Activated T-helper 1 cell treated with anti-CD3 and anti-CD28 coated beads, Interleukin-12 subunit alpha, Interleukin-12 subunit beta, Interleukin-2, Interleukin-4 antibody, amounts not matched to agents 30 ng/mL and 10 ng/mL and 1 ng/mL, durations not matched to agents 14 hours and 24 hours and 36 hours (primary cell): Measurements from ENCODE around the gene BMAL1. TPM values are rescaled to one million over a fixed set of nuclear protein-coding genes. Genes with fewer than 3 reads are reported as not detected.

Source experiments
- DNase-seq: peaks from one replicate; pipeline ENCODE4 v3.0.0; 2021; ENCODE audit warnings: low spot score
- H3K27ac Mint-ChIP-seq: one replicate; pipeline ENCODE4 v1.8.0; 2021; ENCODE audit warnings: mild to moderate bottlenecking, mixed read lengths
- H3K27me3 Mint-ChIP-seq: one replicate; pipeline ENCODE4 v1.8.0; 2022; ENCODE audit warnings: mild to moderate bottlenecking, moderate library complexity, mixed read lengths; ENCODE audit not compliant: insufficient read depth
- H3K36me3 Mint-ChIP-seq: one replicate; pipeline ENCODE4 v1.8.0; 2021; ENCODE audit warnings: low read depth, mixed read lengths
- H3K4me1 Mint-ChIP-seq: one replicate; pipeline ENCODE4 v1.8.0; 2021; ENCODE audit warnings: low read depth, mixed read lengths
- H3K4me3 Mint-ChIP-seq: one replicate; pipeline ENCODE4 v1.8.0; 2021; ENCODE audit warnings: mild to moderate bottlenecking, moderate library complexity, mixed read lengths
- H3K9me3 Mint-ChIP-seq: one replicate; pipeline ENCODE4 v1.8.0; 2021; ENCODE audit warnings: mixed read lengths
- intact Hi-C: fragments of 100-400 bp; cut with micrococcal nuclease; formaldehyde crosslinking; loops from one replicate; pipeline ENCODE4 v1.15.1; 2024
- total RNA-seq: library from RNA; stranded (reverse); gene quantifications from 2 replicates; pipeline ENCODE4 v1.2.3, GENCODE V29; 2022

Gene BMAL1
- total RNA-seq, 1 donor from 2014 or later = 33.6 TPM

DNA sequence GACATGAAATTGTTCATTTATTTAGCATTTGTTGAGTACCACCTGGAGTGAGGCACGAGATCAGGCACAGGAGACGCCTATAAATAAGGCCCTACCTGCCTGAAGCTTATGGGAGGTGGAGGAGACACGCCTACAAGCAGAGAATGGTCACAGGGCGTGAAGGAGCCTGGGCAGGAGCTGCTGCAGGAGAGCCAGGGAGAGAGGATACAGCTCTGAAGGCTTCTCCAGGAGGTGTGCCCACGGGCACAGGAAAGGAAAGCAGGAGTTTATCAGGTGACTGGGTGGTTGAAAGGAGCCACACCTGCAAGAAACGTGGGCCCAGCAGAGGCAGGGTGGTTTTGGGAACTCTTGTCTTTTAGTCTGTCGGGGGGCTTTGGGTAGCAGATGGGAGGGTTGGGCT, 70.3 kb downstream of the BMAL1 start:
- Mint-ChIP-seq H3K9me3 (no peaks in the 10 kb centered on the region), H3K4me1 (peaks cover 18% of the 10 kb centered on the region), H3K27ac (peak overlapping the region; percentile 53), H3K27me3 (no peaks in the 10 kb centered on the region), H3K36me3 (peaks cover 20% of the 10 kb centered on the region), H3K4me3 (no peak overlapping the region)
- no peak for DNase-seq
- intact Hi-C loops = no loop called here

DNA sequence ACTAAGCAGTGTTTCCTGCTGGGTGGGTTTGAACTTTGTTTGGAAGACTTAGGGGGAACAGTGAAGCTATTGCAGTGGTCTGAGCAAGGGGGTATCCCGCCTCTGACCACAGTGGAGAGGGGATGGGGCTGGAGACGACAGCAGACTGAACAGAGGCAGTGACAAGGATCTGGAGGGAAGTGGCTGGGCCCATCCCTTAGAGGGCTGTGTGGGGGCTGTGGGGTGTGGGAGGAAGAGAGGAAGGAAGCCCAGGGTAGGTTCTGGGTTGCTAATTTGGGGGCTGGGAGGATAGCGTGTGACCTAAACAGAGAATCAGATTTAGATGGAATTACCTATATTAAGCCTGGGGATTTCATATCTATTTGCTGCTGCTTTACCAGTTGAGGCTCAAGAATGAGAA, 70.7 kb downstream of the BMAL1 start:
- H3K27me3 Mint-ChIP-seq = no peaks in the 10 kb centered on the region
- intact Hi-C loops = no loop called here
- no peaks in the 10 kb centered on the region for H3K9me3 Mint-ChIP-seq
- H3K4me3 Mint-ChIP-seq = no peak overlapping the region
- DNase-seq = no peak
- peaks cover 20% of the 10 kb centered on the region for H3K36me3 Mint-ChIP-seq
- H3K27ac Mint-ChIP-seq = peak overlapping the region; percentile 53
- peaks cover 18% of the 10 kb centered on the region for H3K4me1 Mint-ChIP-seq

DNA sequence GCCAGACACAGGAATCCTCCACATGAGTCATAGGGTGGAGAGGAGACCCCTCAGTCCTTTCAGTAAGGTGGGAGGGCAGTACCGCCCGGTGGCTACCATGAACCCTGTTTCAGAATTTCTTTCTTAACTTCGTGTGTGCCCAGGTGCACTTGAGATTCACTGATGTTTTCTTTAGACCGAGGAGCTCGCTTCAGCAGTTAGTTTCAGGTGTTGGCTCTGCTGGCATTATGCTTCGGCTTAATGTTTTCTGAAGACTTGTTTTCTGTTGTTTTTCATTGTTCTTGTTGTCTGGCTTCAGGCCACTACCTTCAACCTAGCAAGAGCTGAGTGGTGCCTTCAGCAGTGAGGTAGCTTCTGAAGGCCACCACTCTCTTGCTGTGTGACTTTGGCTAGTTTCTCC, 71.5 kb downstream of the BMAL1 start:
- Mint-ChIP-seq H3K4me3 (no peak overlapping the region), H3K9me3 (no peaks in the 10 kb centered on the region), H3K4me1 (peaks cover 16% of the 10 kb centered on the region), H3K27ac (peak overlapping the region; percentile 18), H3K36me3 (peaks cover 19% of the 10 kb centered on the region), H3K27me3 (no peaks in the 10 kb centered on the region)
- no peak for DNase-seq
- intact Hi-C loops = no loop called here

DNA sequence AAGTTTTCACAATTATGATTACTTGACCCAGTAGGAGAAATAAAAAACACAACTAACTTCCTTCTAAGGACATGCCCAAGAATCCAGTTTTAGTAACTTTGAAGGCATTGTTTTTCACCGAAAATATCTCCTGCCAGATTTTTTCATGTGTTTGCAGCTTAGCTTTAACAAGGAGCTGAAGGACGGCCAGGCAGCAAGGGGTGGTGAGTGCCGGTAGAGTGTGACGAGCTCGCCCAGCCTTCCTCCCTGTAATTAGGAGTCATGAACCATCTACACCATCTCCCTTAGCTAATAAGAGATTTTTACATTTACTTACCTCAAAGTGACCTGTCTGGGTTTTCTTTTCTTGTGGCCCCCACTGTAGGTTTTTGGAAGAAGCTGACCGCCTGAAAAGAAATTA, 72.0 kb downstream of the BMAL1 start:
- Mint-ChIP-seq H3K4me3 (no peak overlapping the region), H3K27ac (peak overlapping the region; percentile 18), H3K27me3 (no peaks in the 10 kb centered on the region), H3K36me3 (peaks cover 19% of the 10 kb centered on the region), H3K4me1 (peaks cover 17% of the 10 kb centered on the region), H3K9me3 (no peaks in the 10 kb centered on the region)
- no peak for DNase-seq
- intact Hi-C loops = no loop called here

DNA sequence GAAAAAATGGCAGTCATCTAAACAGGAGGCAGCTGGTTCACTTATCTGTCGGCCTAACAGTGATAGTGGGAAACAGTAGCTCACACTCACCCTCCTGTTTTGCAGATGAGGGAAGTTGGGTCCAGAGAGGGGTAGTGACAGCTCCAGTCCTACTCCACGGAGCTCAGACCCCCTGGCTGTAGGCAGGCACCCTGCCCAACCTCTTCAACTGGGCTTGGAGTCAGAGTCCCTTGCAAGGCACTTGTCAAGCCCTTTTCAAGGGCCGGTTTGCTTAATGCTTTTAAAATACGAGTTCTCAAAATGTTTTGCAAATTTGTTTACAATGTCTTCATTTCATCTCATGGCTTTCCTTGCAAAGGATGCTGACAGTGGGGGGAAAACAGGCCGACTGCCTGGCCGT, 75.1 kb downstream of the BMAL1 start:
- no peak for DNase-seq
- peaks cover 27% of the 10 kb centered on the region for H3K36me3 Mint-ChIP-seq
- H3K4me1 Mint-ChIP-seq = peaks cover 18% of the 10 kb centered on the region
- H3K27ac Mint-ChIP-seq = no peak overlapping the region
- H3K9me3 Mint-ChIP-seq = no peaks in the 10 kb centered on the region
- intact Hi-C loops = no loop called here
- no peak overlapping the region for H3K4me3 Mint-ChIP-seq
- no peaks in the 10 kb centered on the region for H3K27me3 Mint-ChIP-seq

DNA sequence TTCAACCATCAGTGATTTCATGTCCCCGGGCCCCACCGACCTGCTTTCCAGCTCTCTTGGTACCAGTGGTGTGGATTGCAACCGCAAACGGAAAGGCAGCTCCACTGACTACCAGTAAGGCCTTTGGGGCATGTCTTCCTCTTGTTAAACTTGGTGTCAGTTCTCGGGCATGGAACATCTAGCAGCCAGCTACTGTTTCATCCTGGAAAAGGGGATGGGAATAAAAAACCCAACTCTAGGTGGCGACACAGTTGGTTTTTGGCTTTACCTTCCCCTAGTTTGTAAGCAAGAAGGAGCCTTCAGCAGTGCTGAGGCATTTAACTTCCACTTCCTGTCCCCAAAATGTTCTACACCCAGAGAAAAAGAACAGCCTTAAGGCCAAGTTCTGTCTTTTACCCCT, 76.7 kb downstream of the BMAL1 start:
- DNase-seq = no peak
- no peaks in the 10 kb centered on the region for H3K9me3 Mint-ChIP-seq
- H3K36me3 Mint-ChIP-seq = peaks cover 30% of the 10 kb centered on the region
- H3K4me3 Mint-ChIP-seq = no peak overlapping the region
- no peaks in the 10 kb centered on the region for H3K27me3 Mint-ChIP-seq
- H3K4me1 Mint-ChIP-seq = peaks cover 7% of the 10 kb centered on the region
- intact Hi-C loops = no loop called here
- peak overlapping the region; percentile 7 for H3K27ac Mint-ChIP-seq

DNA sequence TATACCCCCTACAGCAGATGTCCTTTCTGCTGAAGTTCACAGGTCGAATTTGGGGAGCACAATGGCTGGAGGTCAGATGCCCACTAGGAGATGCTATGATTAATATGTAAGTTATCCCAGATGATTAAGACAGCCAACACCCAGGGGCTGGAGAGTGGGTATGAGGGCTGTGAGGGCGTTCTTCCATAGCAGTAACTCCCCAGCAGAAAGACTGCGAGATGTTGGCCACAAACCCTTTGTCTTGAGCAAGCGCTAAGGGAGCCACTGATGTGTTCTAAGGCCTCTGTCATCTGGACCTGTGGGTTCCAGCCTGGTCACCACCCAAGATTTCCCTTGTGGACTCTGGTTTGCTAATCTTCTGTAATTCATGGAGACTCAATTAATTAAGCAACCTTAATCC, 77.6 kb downstream of the BMAL1 start:
- DNase-seq = no peak
- peaks cover 34% of the 10 kb centered on the region for H3K36me3 Mint-ChIP-seq
- H3K27ac Mint-ChIP-seq = no peak overlapping the region
- no peaks in the 10 kb centered on the region for H3K9me3 Mint-ChIP-seq
- H3K4me1 Mint-ChIP-seq = peaks cover 7% of the 10 kb centered on the region
- H3K4me3 Mint-ChIP-seq = no peak overlapping the region
- no peaks in the 10 kb centered on the region for H3K27me3 Mint-ChIP-seq
- intact Hi-C loops = no loop called here

DNA sequence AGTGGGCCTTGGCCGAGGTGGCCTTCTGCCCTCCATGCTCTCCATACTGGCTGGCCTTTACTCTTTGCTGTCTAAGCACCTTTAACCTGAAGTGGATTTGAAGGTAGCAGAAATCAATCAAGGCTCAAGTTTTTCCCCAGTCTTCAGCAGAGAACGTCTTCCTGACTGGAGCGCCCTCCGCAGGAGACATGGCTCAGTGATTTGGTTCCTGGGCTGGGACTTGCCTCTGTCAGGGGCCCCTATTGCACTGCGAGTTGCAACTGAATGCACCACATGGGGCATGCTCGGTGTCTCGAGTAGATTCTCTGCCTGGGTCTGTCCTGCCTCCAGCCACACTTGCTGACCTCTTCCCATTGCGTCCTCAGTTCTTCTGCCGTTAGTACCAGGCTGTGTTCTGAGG, 79.6 kb downstream of the BMAL1 start:
- peaks cover 7% of the 10 kb centered on the region for H3K4me1 Mint-ChIP-seq
- no peak overlapping the region for H3K27ac Mint-ChIP-seq

DNA sequence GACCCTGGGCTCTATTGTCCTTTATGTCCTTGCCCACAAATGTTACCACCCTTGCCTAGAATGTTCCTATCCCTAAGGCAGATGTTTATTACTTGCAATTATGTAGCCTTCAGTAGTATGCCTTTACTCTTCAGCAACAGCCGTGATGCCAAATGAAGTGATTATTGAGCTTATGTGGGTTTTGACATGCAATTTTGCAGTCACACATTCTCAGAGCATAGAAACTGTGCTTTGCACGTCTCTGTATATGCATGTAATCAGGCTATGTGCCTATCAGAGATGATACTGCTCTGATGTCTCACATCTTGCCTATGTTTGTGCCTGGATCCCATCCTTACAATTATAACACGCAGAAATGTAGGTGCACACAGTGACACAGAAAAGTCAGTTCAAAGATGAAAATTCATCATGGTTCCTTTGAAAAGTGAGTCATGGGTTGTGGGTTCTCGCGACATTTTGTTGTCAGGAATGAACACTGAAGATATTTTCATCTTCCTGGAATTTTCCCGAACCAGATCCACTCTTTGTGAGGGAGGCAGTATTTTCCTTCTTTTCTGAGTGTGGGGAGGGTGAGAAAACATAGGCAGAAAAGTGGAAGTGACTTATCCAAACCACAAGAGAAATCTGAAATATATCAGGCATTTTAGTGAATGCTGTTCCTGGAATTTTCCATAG, 81.1 kb downstream of the BMAL1 start:
- intact Hi-C loops = no loop called here
- no peak overlapping the region for H3K27ac Mint-ChIP-seq
- H3K27me3 Mint-ChIP-seq = no peaks in the 10 kb centered on the region

More for the DNA sequence above, 79.6 kb downstream of the BMAL1 start:
- no peaks in the 10 kb centered on the region for H3K9me3 Mint-ChIP-seq
- H3K36me3 Mint-ChIP-seq = peaks cover 36% of the 10 kb centered on the region
- no peak overlapping the region for H3K4me3 Mint-ChIP-seq
- H3K27me3 Mint-ChIP-seq = no peaks in the 10 kb centered on the region
- DNase-seq = no peak
- intact Hi-C loops = no loop called here

DNA sequence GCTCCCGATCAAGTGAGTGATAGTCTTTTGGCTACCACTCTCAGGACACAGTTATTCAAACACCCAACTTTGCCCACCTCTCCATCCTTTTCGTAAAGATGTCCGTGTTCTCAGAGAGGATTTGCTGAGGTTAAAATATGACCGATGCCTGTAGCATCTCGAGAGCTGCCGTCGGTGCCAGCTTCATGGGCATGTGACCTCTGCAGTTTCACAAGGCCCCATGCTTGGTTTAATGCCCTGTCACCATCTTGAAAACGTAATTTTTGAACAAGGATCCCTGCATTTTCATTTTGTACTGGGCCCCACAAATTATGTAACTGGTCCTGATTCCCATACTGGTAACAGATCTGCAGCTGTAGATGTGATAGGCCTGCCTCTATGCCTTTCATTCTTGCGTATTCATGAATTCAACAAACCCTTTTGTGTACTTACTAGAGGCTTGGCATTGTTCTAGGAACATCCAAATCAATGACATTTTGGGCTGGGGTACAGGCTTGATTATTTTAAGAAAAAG, 85.1 kb downstream of the BMAL1 start:
- intact Hi-C loops = no loop called here
- H3K4me3 Mint-ChIP-seq = no peak overlapping the region
- H3K4me1 Mint-ChIP-seq = no peaks in the 10 kb centered on the region
- H3K27ac Mint-ChIP-seq = no peak overlapping the region
- peaks cover 46% of the 10 kb centered on the region for H3K36me3 Mint-ChIP-seq
- no peaks in the 10 kb centered on the region for H3K9me3 Mint-ChIP-seq
- DNase-seq = no peak
- H3K27me3 Mint-ChIP-seq = no peaks in the 10 kb centered on the region

More for the DNA sequence above, 81.1 kb downstream of the BMAL1 start:
- H3K4me1 Mint-ChIP-seq = peaks cover 7% of the 10 kb centered on the region
- no peaks in the 10 kb centered on the region for H3K9me3 Mint-ChIP-seq
- peaks cover 39% of the 10 kb centered on the region for H3K36me3 Mint-ChIP-seq
- no peak for DNase-seq
- H3K4me3 Mint-ChIP-seq = no peak overlapping the region

DNA sequence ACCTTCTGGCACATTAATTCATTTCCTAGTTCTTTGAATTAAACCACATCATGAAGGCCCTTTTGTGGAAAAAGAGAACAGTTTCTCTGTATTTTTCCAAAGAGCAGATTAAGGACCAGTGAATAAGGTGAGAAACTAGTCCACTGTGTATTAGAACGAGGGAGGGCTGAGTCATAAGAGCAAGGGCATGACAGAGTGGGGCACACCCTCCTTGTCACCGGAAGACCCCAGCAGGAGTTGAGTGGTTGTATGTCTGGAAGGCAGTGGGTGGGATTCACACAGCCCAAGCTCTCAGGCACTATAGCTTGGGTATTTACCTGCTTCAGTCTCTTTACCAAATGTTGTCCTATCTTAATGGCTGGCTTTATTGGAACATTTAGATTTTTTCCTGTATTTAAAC, 86.8 kb downstream of the BMAL1 start:
- Mint-ChIP-seq H3K27me3 (no peaks in the 10 kb centered on the region), H3K9me3 (no peaks in the 10 kb centered on the region), H3K27ac (no peak overlapping the region), H3K4me1 (no peaks in the 10 kb centered on the region), H3K4me3 (no peak overlapping the region), H3K36me3 (peaks cover 53% of the 10 kb centered on the region)
- no peak for DNase-seq
- intact Hi-C loops = no loop called here

DNA sequence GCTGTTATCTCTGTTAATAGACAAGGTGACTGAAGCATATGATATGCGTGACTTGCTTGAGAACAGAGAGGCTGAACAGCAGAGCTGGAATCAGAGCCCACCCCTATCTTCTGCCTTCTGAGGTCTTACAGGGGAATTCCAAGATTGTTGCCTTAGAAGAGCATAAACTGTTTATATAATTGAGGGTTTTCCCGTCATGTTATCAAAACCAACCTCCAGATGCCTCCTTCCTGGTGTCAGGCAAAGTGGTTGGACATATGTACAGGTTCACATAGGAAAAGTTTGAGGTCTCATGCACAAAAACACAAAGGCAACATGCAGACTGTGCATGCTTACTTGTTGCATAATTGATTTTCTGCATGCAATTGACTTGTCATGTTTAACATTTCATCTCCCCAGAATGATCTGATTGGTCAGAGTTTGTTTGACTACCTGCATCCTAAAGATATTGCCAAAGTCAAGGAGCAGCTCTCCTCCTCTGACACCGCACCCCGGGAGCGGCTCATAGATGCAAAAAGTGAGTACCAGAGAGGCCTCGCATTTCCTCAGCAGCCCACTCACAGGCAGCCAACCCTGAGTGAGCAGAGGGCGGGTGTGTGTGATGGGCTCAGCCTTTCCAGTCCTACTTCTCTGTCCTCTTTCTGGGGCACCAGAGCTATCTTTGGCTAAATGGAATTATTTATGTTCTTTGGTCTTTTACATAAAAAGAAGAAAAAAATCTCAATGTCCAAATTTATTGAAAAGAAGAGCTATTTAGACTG, 88.9 kb downstream of the BMAL1 start:
- Mint-ChIP-seq H3K4me1 (no peaks in the 10 kb centered on the region), H3K27me3 (no peaks in the 10 kb centered on the region), H3K9me3 (no peaks in the 10 kb centered on the region), H3K36me3 (peaks cover 38% of the 10 kb centered on the region), H3K27ac (no peak overlapping the region), H3K4me3 (no peak overlapping the region)
- intact Hi-C loops = no loop called here
- no peak for DNase-seq

DNA sequence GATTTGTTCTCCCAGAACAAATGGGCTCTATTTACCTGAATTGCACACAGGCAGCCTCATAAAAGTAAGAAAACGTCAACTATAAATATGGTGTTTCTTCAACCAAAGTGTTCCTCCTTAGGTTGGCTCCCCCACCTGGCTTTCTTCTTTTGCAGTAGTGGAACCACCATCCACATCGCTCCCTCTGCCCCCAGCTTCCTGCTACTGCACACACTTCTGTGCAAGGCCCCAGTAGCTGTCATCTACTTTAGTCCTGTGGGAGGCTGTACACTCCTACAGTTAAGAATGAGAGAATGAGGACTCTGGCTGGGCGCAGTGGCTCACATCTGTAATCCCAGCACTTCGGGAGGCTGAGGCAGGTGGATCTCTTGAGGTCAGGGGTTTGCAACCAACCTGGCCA, 89.5 kb downstream of the BMAL1 start:
- Mint-ChIP-seq H3K9me3 (no peaks in the 10 kb centered on the region), H3K4me1 (no peaks in the 10 kb centered on the region), H3K4me3 (no peak overlapping the region), H3K27me3 (no peaks in the 10 kb centered on the region), H3K27ac (no peak overlapping the region), H3K36me3 (peaks cover 36% of the 10 kb centered on the region)
- no peak for DNase-seq
- intact Hi-C loops = no loop called here
